Endodermal cell (in vitro differentiated cells): ENCODE measurements around the gene TMEM115. TPM values are rescaled to one million over a fixed set of nuclear protein-coding genes. Genes with fewer than 3 reads are reported as not detected.
A peak's percentile ranks its signal among the peaks of the same experiment; 100 is the strongest.

Experiments
- DNase-seq: peaks from one replicate; pipeline ENCODE4 v3.0.0-alpha.2; 2017
- H3K27ac ChIP-seq: 2 replicates; pipeline ENCODE4 v1.5.1; 2013; ENCODE audit warnings: mild to moderate bottlenecking, low read depth, low read length, moderate library complexity
- H3K27me3 ChIP-seq: 2 replicates; pipeline ENCODE4 v1.6.1; 2013; ENCODE audit warnings: mild to moderate bottlenecking, low read length, moderate library complexity; ENCODE audit not compliant: insufficient read depth, control insufficient read depth, poor library complexity, severe bottlenecking
- H3K36me3 ChIP-seq: 2 replicates; pipeline ENCODE4 v1.7.0; 2013; ENCODE audit warnings: mild to moderate bottlenecking, low read length, moderate library complexity; ENCODE audit not compliant: control insufficient read depth, insufficient read depth
- H3K4me1 ChIP-seq: one replicate; pipeline ENCODE4 v1.7.0; 2013; ENCODE audit warnings: low read length; ENCODE audit not compliant: control insufficient read depth, insufficient read depth
- H3K4me3 ChIP-seq: 2 replicates; pipeline ENCODE4 v1.5.1; 2013; ENCODE audit warnings: mild to moderate bottlenecking, low read length, moderate library complexity
- H3K9ac ChIP-seq: 2 replicates; pipeline ENCODE4 v1.6.1; 2013; ENCODE audit warnings: mild to moderate bottlenecking, low read length, moderate library complexity; ENCODE audit not compliant: poor library complexity, severe bottlenecking; ENCODE audit errors: extremely low read depth
- H3K9me3 ChIP-seq: 2 replicates; pipeline ENCODE4 v1.6.1; 2013; ENCODE audit warnings: mild to moderate bottlenecking, low read length, moderate library complexity; ENCODE audit not compliant: control insufficient read depth
- H3K27ac Mint-ChIP-seq: 2 replicates; pipeline ENCODE4 v1.8.0; 2020; ENCODE audit warnings: mixed read lengths
- H3K27me3 Mint-ChIP-seq: 2 replicates; pipeline ENCODE4 v1.8.0; 2021; ENCODE audit warnings: mild to moderate bottlenecking, mixed read lengths; ENCODE audit not compliant: insufficient read depth
- H3K36me3 Mint-ChIP-seq: 2 replicates; pipeline ENCODE4 v1.8.0; 2020; ENCODE audit warnings: low read depth, mixed read lengths
- H3K4me1 Mint-ChIP-seq: 2 replicates; pipeline ENCODE4 v1.8.0; 2020; ENCODE audit warnings: mixed read lengths
- H3K4me3 Mint-ChIP-seq: 2 replicates; pipeline ENCODE4 v1.8.0; 2020; ENCODE audit warnings: mild to moderate bottlenecking, moderate library complexity, mixed read lengths
- H3K9me3 Mint-ChIP-seq: 2 replicates; pipeline ENCODE4 v1.8.0; 2020; ENCODE audit warnings: mild to moderate bottlenecking, mixed read lengths
- whole genome bisulfite sequencing, 2 experiments: methylation state at CpG; one replicate each; pipeline versions ENCODE4 v1.1.5 to v1.1.7; 2013; ENCODE audit warnings: missing lambda C conversion rate in 2 of 2, mixed read lengths in 1 of 2; ENCODE audit not compliant: insufficient coverage in 1 of 2, insufficient read length in 1 of 2; 5-methylcytosine and 5-hydroxymethylcytosine counted together
- total RNA-seq, 2 donors: library from RNA; stranded (reverse); fragmentation: NEBNext Ultra II Directional in 1 of 2; extraction: Animal tissue kit (Norgen Biotek cat#: 25700) in 1 of 2; gene quantifications; 2 replicates in 1 of 2; 3 replicates in 1 of 2; pipeline ENCODE4 v1.2.1, GENCODE V29; 2021
- TF ChIP-seq, protein P1 (sequence below): fragments of 200-600 bp; sonication (generic); conservative IDR thresholded peaks from 2 replicates; pipeline ENCODE4 v1.5.0; 2021; ENCODE audit warnings: antibody characterized with exemption, mild to moderate bottlenecking

TMEM115 gene
- total RNA-seq, 2 donors from 2014 or later, result 30.1 to 32.2 TPM

DNA sequence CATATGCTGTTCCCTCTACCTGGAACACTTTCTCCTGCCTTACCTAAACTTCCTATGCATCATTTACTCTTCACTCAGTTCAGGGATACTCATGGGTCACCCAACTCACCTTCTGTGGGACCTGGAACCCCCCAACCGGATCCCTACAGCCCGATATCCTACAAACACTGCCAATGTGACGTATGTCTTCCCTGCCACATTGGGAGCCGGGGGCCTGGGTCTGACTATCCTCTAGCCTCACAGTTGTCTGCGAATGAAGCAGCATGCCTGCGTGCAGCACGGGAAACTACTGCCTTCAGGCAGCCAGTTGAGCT is 9.2 kb downstream of the TMEM115 start:
- H3K9me3 Mint-ChIP-seq, result no peaks in the 10 kb centered on the region
- H3K4me3 Mint-ChIP-seq, result peak overlapping the region; percentile 89
- peaks cover 14% of the 10 kb centered on the region for H3K36me3 Mint-ChIP-seq
- Histone ChIP-seq H3K9me3 (no peaks in the 10 kb centered on the region), H3K27ac (no peak overlapping the region), H3K4me1 (no peaks in the 10 kb centered on the region), H3K27me3 (peaks cover 4% of the 10 kb centered on the region), H3K9ac (peak overlapping the region; percentile 62), H3K4me3 (peak overlapping the region; percentile 93), H3K36me3 (peaks cover 28% of the 10 kb centered on the region)
- DNase-seq, result no peak
- peak overlapping the region; percentile 93 for H3K27ac Mint-ChIP-seq
- H3K27me3 Mint-ChIP-seq, result peaks cover 13% of the 10 kb centered on the region
- 45 to 51% methylated on average over 7 of the region's 7 CpGs for WGBS, 2 experiments
- TF ChIP-seq, protein P1, sequence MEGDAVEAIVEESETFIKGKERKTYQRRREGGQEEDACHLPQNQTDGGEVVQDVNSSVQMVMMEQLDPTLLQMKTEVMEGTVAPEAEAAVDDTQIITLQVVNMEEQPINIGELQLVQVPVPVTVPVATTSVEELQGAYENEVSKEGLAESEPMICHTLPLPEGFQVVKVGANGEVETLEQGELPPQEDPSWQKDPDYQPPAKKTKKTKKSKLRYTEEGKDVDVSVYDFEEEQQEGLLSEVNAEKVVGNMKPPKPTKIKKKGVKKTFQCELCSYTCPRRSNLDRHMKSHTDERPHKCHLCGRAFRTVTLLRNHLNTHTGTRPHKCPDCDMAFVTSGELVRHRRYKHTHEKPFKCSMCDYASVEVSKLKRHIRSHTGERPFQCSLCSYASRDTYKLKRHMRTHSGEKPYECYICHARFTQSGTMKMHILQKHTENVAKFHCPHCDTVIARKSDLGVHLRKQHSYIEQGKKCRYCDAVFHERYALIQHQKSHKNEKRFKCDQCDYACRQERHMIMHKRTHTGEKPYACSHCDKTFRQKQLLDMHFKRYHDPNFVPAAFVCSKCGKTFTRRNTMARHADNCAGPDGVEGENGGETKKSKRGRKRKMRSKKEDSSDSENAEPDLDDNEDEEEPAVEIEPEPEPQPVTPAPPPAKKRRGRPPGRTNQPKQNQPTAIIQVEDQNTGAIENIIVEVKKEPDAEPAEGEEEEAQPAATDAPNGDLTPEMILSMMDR, result no peak
- H3K4me1 Mint-ChIP-seq, result peaks cover 11% of the 10 kb centered on the region

GRCh38 chr3:50347187-50347813 is 12.0 kb downstream of the TMEM115 start:
- no peaks in the 10 kb centered on the region for H3K9me3 Mint-ChIP-seq
- H3K4me3 ChIP-seq, result no peak overlapping the region
- peaks cover 14% of the 10 kb centered on the region for H3K36me3 ChIP-seq
- H3K27ac Mint-ChIP-seq, result no peak overlapping the region
- peaks cover 11% of the 10 kb centered on the region for H3K4me1 Mint-ChIP-seq
- peaks cover 27% of the 10 kb centered on the region for H3K27me3 ChIP-seq
- H3K27ac ChIP-seq, result no peak overlapping the region
- H3K4me1 ChIP-seq, result no peaks in the 10 kb centered on the region
- H3K9ac ChIP-seq, result no peak overlapping the region
- H3K4me3 Mint-ChIP-seq, result no peak overlapping the region
- peak; percentile 88 for DNase-seq
- H3K27me3 Mint-ChIP-seq, result peaks cover 39% of the 10 kb centered on the region
- TF ChIP-seq, protein P1, result peak; percentile 77
- peaks cover 3% of the 10 kb centered on the region for H3K36me3 Mint-ChIP-seq
- WGBS, 2 experiments, result 33 to 35% methylated on average over 8 to 14 of the region's 14 CpGs
- H3K9me3 ChIP-seq, result no peaks in the 10 kb centered on the region

GRCh38 chr3:50345586-50346234 is 13.6 kb downstream of the TMEM115 start, which contains the start of gene ZMYND10:
Gene ZMYND10, minus strand, starts transcription at chr3:50345732. Its CDS starts 153 bp downstream, at chr3:50345579.
- Histone ChIP-seq H3K9ac (no peak within 1 kb of the TSS), H3K36me3 (peaks cover 14% of the 10 kb centered on the region), H3K27me3 (peaks cover 42% of the 10 kb centered on the region), H3K4me1 (no peaks in the 10 kb centered on the region), H3K27ac (no peak within 1 kb of the TSS), H3K4me3 (peak within 1 kb of the TSS; percentile 78), H3K9me3 (no peaks in the 10 kb centered on the region)
- H3K4me3 Mint-ChIP-seq, result peak within 1 kb of the TSS; percentile 53
- peaks cover 3% of the 10 kb centered on the region for H3K36me3 Mint-ChIP-seq
- no peaks in the 10 kb centered on the region for H3K9me3 Mint-ChIP-seq
- H3K27ac Mint-ChIP-seq, result no peak within 1 kb of the TSS
- H3K27me3 Mint-ChIP-seq, result peaks cover 55% of the 10 kb centered on the region
- peaks cover 7% of the 10 kb centered on the region for H3K4me1 Mint-ChIP-seq
- DNase-seq, result peak; percentile 94
- TF ChIP-seq, protein P1, result no peak
- WGBS, 2 experiments, result 15 to 25% methylated on average over 26 to 45 of the region's 45 CpGs
